Gastroesophageal sphincter (tissue), 4 donors: Measurements from ENCODE around the gene NRXN3. TPM values are rescaled to one million over a fixed set of nuclear protein-coding genes. Genes with fewer than 3 reads are reported as not detected.

Experiments used
- ATAC-seq: fragments of 150-250 bp; one replicate; pipeline ENCODE4 v1.9.1; 2016; ENCODE audit warnings: mild to moderate bottlenecking, moderate library complexity
- H3K27ac ChIP-seq, 4 donors: fragments of 200-600 bp; sonication (generic) in 3 of 4; 1 replicate in 3 of 4; 2 replicates in 1 of 4; pipeline ENCODE4 v1.5.1; 2016 to 2019
- H3K27me3 ChIP-seq: fragments of 200-600 bp; sonication (generic); one replicate; pipeline ENCODE4 v1.5.1; 2019
- H3K36me3 ChIP-seq, 2 donors: fragments of 200-600 bp; sonication (generic); one replicate each; pipeline ENCODE4 v1.5.1; 2019; ENCODE audit warnings: control low read depth in 1 of 2
- H3K4me1 ChIP-seq, 3 donors: fragments of 200-600 bp; sonication (generic); 1 replicate in 2 of 3; 2 replicates in 1 of 3; pipeline ENCODE4 v1.5.1; 2016 to 2019; ENCODE audit warnings: control low read depth in 2 of 3
- H3K4me3 ChIP-seq, 2 donors: fragments of 200-600 bp; sonication (generic); one replicate each; pipeline ENCODE4 v1.5.1; 2019; ENCODE audit warnings: mild to moderate bottlenecking in 1 of 2, moderate library complexity in 1 of 2
- H3K9me3 ChIP-seq, 3 donors: fragments of 200-600 bp; sonication (generic); one replicate each; pipeline ENCODE4 v1.5.1; 2017 to 2019; ENCODE audit warnings: control low read depth in 2 of 3
- EP300 ChIP-seq: sonication (generic); formaldehyde crosslinking; IDR thresholded peaks from one replicate; pipeline ENCODE4 v1.6.1; 2017; ENCODE audit warnings: antibody characterized with exemption, mild to moderate bottlenecking
- POLR2A ChIP-seq, 2 donors: fragments of 450-650 bp; IDR thresholded peaks; one replicate each; pipeline ENCODE4 v1.6.1; 2017; ENCODE audit warnings: antibody characterized with exemption in 2 of 2, mild to moderate bottlenecking in 2 of 2, moderate library complexity in 1 of 2
- POLR2AphosphoS5 ChIP-seq: sonication (generic); formaldehyde crosslinking; IDR thresholded peaks from one replicate; pipeline ENCODE4 v1.6.1; 2017; ENCODE audit warnings: antibody characterized with exemption
- WGBS, 2 donors: methylation state at CpG; one replicate each; pipeline ENCODE4 v1.1.5; 2018; ENCODE audit warnings: low coverage in 1 of 2; 5-methylcytosine and 5-hydroxymethylcytosine counted together
- total RNA-seq, 4 donors: library from RNA; depleted of rRNA; stranded (reverse); fragments of >200 nt; gene quantifications; one replicate each; pipeline ENCODE4 v1.1.0, GENCODE V29; 2016
- TF ChIP-seq, protein P1 (sequence below), 4 experiments: fragments of 200-600 bp in 2 of 4; fragments of 450-650 bp in 2 of 4; sonication (generic) in 1 of 4; IDR thresholded peaks; one replicate each; pipeline ENCODE4 v1.5.1; 2017 to 2019; ENCODE audit warnings: antibody characterized with exemption in 4 of 4, mild to moderate bottlenecking in 2 of 4, moderate library complexity in 2 of 4

Gene NRXN3
- total RNA-seq, 4 donors from 2014 or later, result 74.2 to 192 (median 98.2) TPM

- H3K4me1 ChIP-seq, result no peaks in the 10 kb centered on the region
- H3K27me3 ChIP-seq, result no peaks in the 10 kb centered on the region
- H3K27ac ChIP-seq, result no peak overlapping the region
- no peaks in the 10 kb centered on the region for H3K9me3 ChIP-seq
- WGBS, 2 donors, result 68 to 72% methylated on average over 2 to 3 of the region's 3 CpGs
- ATAC-seq, result no peak
- TF ChIP-seq POLR2A (IDR thresholded peaks at IDR 0.05) (no peak), EP300 (no peak), POLR2AphosphoS5 (no peak)
- TF ChIP-seq, protein P1, sequence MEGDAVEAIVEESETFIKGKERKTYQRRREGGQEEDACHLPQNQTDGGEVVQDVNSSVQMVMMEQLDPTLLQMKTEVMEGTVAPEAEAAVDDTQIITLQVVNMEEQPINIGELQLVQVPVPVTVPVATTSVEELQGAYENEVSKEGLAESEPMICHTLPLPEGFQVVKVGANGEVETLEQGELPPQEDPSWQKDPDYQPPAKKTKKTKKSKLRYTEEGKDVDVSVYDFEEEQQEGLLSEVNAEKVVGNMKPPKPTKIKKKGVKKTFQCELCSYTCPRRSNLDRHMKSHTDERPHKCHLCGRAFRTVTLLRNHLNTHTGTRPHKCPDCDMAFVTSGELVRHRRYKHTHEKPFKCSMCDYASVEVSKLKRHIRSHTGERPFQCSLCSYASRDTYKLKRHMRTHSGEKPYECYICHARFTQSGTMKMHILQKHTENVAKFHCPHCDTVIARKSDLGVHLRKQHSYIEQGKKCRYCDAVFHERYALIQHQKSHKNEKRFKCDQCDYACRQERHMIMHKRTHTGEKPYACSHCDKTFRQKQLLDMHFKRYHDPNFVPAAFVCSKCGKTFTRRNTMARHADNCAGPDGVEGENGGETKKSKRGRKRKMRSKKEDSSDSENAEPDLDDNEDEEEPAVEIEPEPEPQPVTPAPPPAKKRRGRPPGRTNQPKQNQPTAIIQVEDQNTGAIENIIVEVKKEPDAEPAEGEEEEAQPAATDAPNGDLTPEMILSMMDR (IDR thresholded peaks at IDR 0.05), result no peak
- no peaks in the 10 kb centered on the region for H3K36me3 ChIP-seq
- no peak overlapping the region for H3K4me3 ChIP-seq
Observed at GRCh38 chr14:78823035-78823434, 652.9 kb downstream of the NRXN3 start.

DNA sequence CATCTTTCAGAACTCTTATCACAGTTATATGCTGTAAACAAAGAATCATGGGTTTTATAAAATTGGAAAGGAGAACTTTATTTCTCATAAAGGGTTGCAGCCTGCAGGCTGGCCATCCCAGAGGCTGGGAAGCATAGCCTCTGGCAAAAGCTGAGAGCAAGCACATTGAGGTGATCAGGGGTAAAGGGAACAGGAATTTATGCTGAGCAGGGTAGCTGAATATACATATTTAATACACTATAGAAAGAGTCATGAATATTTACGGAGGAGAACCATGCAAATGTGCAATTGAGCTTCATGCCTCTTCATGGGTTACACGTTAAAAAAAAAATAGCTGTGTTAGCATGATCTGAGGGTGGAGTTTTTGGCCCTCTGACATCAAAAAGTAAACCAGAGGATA lies 653.3 kb downstream of the NRXN3 start:
- H3K27me3 ChIP-seq, result no peaks in the 10 kb centered on the region
- H3K36me3 ChIP-seq, result no peaks in the 10 kb centered on the region
- TF ChIP-seq POLR2AphosphoS5, result no peak
- TF ChIP-seq, protein P1 (IDR thresholded peaks at IDR 0.05), result no peak
- no peak for TF ChIP-seq POLR2A (IDR thresholded peaks at IDR 0.05)
- no peak for TF ChIP-seq EP300
- no peak overlapping the region for H3K27ac ChIP-seq
- WGBS, 2 donors, result 53 to 64% methylated on average over 2 of the region's 2 CpGs
- no peak overlapping the region for H3K4me3 ChIP-seq
- H3K4me1 ChIP-seq, result no peaks in the 10 kb centered on the region
- H3K9me3 ChIP-seq, result no peaks in the 10 kb centered on the region
- no peak for ATAC-seq

- no peak for ATAC-seq
- Histone ChIP-seq H3K36me3 (no peaks in the 10 kb centered on the region), H3K9me3 (no peaks in the 10 kb centered on the region), H3K4me1 (no peaks in the 10 kb centered on the region), H3K27me3 (peaks cover 22% of the 10 kb centered on the region), H3K4me3 (no peak overlapping the region), H3K27ac (no peak overlapping the region)
- no peak for TF ChIP-seq POLR2AphosphoS5
- WGBS, 2 donors, result 89 to 92% methylated on average over 1 of the region's 1 CpG
Observed at GRCh38 chr14:78829274-78829673, 659.1 kb downstream of the NRXN3 start.

GRCh38 chr14:78834766-78835451 lies 664.7 kb downstream of the NRXN3 start:
- Histone ChIP-seq H3K27ac (no peak overlapping the region), H3K4me1 (no peaks in the 10 kb centered on the region), H3K27me3 (peaks cover 34% of the 10 kb centered on the region), H3K9me3 (no peaks in the 10 kb centered on the region), H3K4me3 (no peak overlapping the region), H3K36me3 (no peaks in the 10 kb centered on the region)
- no peak for ATAC-seq
- WGBS, 2 donors, result 45 to 64% methylated on average over 2 to 6 of the region's 12 CpGs
- TF ChIP-seq, protein P1 (IDR thresholded peaks at IDR 0.05), result no peak
- TF ChIP-seq POLR2A (IDR thresholded peaks at IDR 0.05), result no peak
- no peak for TF ChIP-seq EP300
- no peak for TF ChIP-seq POLR2AphosphoS5

DNA sequence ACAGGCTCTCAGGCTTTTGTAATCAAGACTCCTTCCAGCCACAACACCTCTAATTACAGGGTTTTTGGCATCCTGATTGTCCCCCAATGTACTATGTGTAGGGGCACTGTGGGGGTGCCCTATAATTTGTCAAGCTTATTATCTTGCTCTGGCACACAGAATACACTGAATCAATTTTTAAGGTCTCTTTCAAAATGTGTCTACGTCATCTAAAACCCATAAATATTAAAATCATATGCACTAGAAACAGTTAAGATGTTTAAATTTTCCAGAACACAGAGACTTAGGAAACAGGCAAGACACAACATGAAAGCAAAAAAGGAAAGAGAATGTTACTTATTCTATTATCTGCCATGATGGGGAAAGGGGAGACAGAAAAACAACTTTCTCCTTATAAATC lies 665.7 kb downstream of the NRXN3 start:
- TF ChIP-seq POLR2AphosphoS5 (no peak), EP300 (no peak), POLR2A (IDR thresholded peaks at IDR 0.05) (no peak)
- TF ChIP-seq, protein P1 (IDR thresholded peaks at IDR 0.05), result no peak
- H3K27me3 ChIP-seq, result peaks cover 34% of the 10 kb centered on the region
- 60 to 77% methylated on average over 1 of the region's 1 CpG for WGBS, 2 donors
- no peaks in the 10 kb centered on the region for H3K4me1 ChIP-seq
- no peaks in the 10 kb centered on the region for H3K36me3 ChIP-seq
- no peak overlapping the region for H3K27ac ChIP-seq
- ATAC-seq, result no peak
- H3K4me3 ChIP-seq, result no peak overlapping the region
- H3K9me3 ChIP-seq, result no peaks in the 10 kb centered on the region
